ENCODE results near the gene VPS13C.

Gene VPS13C

DNA sequence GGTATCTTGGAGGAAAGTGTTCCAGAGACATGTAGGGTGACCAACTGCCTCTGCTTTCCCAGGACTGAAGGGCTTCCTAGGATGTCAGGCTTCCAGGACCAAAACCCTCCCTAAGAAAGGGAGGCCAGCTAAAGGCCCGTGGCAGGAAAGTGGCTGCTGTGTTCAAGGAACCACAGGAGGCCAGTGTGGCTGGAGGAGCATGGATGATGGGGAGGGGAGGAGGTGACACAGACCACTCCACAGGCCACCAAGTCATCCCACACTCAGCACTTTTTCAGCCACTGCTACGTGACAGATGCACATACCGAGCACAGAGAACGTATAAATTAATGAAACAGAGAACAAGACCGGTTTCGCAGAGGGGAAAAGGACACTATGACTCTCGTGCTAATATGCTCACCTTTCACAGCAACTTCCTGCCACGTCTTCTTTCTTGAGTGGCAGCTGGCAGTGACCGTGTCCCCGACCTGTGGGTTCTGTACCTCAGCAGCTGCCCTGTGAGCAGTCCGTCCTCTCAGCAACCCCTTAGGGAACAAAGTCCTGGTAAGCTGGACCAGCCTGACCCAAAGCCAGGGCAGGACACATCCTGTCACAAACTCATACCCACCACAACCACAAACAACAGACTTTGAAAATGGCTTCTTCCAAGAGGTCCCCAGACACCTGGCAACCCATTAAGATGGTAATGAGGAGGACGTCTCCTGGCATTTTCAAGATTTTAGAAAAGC lies 244.7 kb downstream of the VPS13C start:
- no peak for DNase-seq

DNA sequence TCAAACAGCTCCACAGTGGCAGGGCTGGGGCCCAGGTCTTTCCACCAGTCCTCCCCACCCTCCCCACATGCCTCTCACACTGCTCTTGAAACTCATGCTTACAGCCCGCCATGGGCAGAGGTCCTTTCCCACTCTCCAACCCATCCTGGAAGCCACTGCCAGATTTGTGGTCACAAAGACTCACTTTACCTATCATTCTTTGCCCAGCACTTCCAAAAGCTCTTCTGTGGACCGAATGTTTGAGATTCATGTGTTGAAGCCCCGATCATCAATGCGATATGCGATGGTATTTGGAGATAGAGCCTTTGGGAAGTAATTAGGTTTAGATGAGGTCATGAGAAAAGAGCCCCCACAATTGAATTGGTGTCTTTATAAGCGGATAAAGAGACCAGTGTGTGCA lies 247.8 kb downstream of the VPS13C start:
- no peak for DNase-seq

DNA sequence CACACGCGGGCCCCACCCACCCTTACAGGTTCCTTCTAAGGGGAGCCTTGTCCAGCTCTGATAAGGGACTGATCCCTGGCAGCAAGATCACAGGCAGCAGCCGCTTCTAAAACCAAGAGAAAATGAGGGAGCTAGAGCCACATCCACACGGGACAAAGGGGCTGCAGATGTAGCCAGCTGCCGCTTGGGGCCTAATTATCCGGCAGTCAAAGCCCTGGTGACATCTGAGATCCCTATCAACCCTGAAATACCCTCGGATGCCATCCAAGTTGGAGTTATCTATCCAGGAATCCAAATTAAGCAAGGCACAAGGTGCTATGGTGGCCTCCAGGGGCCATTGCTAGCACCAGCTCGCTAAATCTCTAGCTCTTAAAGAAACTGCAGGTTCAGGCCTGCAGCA lies 248.3 kb downstream of the VPS13C start:
- no peak for DNase-seq

DNA sequence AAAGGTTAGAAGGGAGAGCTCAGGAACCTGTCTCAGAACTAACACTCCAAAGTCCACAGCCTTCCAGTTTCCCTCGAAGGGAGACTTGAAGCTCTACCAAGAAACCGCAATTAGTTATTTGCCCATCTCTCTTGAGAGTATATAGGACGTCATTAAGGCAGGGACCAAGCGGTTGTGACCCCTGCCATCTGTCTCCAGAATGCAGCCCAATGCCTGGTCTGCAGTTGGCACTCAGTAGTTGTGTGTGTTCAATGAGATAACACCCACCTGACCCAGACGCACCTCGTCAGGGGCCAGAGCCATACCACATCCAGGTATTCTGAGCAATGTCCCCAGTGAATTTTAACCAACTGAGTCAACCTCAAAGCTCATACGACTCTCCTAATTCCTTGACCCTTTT lies 251.0 kb downstream of the VPS13C start:
- no peak for DNase-seq

DNA sequence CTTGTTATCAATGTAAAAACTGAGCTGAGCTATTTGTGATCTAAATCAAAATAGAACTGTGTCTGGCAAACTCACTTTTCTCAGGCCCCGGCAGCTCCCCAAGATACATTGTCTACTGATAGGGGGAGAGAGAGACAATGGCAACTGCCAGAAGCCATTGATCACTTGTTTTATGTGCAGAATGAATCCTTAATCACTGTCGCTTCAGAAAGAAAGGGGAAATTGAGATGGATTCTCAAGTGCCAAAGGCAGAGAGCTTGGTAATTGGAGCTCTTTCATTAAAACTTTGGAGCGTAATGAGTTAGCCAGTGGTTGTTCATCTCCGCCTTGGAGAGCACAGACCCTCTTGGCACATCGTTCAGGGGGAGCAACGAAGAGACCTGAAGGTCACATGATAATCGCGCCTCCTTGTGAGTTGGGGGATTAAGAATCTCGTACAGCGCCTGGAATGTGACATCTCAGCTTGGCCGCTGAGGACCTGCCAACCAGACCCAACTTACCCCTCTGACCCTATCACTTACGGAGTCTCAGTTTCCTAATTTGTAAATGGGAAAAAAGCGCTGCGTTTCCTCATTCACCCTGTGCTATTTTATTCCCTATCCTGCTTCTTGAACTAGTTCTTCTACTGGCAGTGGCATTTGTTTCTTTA lies 252.8 kb downstream of the VPS13C start:
- DNase-seq = no peak

Data from activated CD4-positive, alpha-beta T cell treated with anti-CD3 and anti-CD28 coated beads, Interleukin-10, Interleukin-2, amounts not matched to agents 100 ng/mL and 50 ng/mL, durations not matched to agents 16 hours and 8 hours (primary cell).